HepG2 (cell line): ENCODE data around the gene CHN2. TPM values are rescaled to one million over a fixed set of nuclear protein-coding genes. Genes with fewer than 3 reads are reported as not detected.
A peak's percentile ranks its signal among the peaks of the same experiment; 100 is the strongest.

Source experiments
- AHDC1 ChIP-seq: sonication (generic); formaldehyde crosslinking; IDR thresholded peaks from 2 replicates; pipeline ENCODE4 v1.5.1; 2020; ENCODE audit warnings: mild to moderate bottlenecking, missing genetic modification reagents, borderline replicate concordance
- BORCS8-MEF2B ChIP-seq: sonication (generic); formaldehyde crosslinking; IDR thresholded peaks from 2 replicates; pipeline ENCODE4 v1.8.0; 2022; ENCODE audit warnings: mild to moderate bottlenecking, missing genetic modification reagents
- ELF3 ChIP-seq: IDR thresholded peaks from 2 replicates; pipeline ENCODE4 v1.6.1; 2016; ENCODE audit warnings: missing genetic modification reagents, missing compliant biosample characterization
- FOXM1 ChIP-seq: sonication (generic); formaldehyde crosslinking; IDR thresholded peaks from 2 replicates; pipeline ENCODE4 v1.5.0; 2020; ENCODE audit warnings: missing genetic modification reagents
- GLI4 ChIP-seq: sonication (generic); formaldehyde crosslinking; IDR thresholded peaks from 2 replicates; pipeline ENCODE4 v1.5.1; 2020; ENCODE audit warnings: missing genetic modification reagents, mild to moderate bottlenecking, moderate library complexity, borderline replicate concordance
- HOXA9 ChIP-seq: sonication (generic); formaldehyde crosslinking; IDR thresholded peaks from 2 replicates; pipeline ENCODE4 v1.8.1; 2022; ENCODE audit warnings: missing genetic modification reagents, mild to moderate bottlenecking, moderate library complexity, borderline replicate concordance
- ISL2 ChIP-seq: sonication (generic); formaldehyde crosslinking; IDR thresholded peaks from 2 replicates; pipeline ENCODE4 v1.5.0; 2020; ENCODE audit warnings: missing genetic modification reagents
- KDM6A ChIP-seq: IDR thresholded peaks from 2 replicates; pipeline ENCODE4 v1.6.1; 2016; ENCODE audit warnings: low read depth
- KLF11 ChIP-seq: IDR thresholded peaks from 2 replicates; pipeline ENCODE4 v1.6.1; 2016; ENCODE audit warnings: missing compliant biosample characterization
- MBD4 ChIP-seq: IDR thresholded peaks from 2 replicates; pipeline ENCODE4 v1.6.1; 2012; ENCODE audit warnings: low read length, inconsistent platforms, borderline replicate concordance
- MED13 ChIP-seq: sonication (generic); formaldehyde crosslinking; IDR thresholded peaks from 2 replicates; pipeline ENCODE4 v1.5.0; 2020; ENCODE audit warnings: missing genetic modification reagents
- MLLT10 ChIP-seq: sonication (generic); formaldehyde crosslinking; IDR thresholded peaks from 2 replicates; pipeline ENCODE4 v1.4.0; 2020; ENCODE audit warnings: missing genetic modification reagents
- NAIF1 ChIP-seq: sonication (generic); formaldehyde crosslinking; IDR thresholded peaks from 2 replicates; pipeline ENCODE4 v1.5.0; 2020; ENCODE audit warnings: mild to moderate bottlenecking, missing genetic modification reagents, borderline replicate concordance
- SNAPC2 ChIP-seq: sonication (generic); formaldehyde crosslinking; IDR thresholded peaks from 2 replicates; pipeline ENCODE4 v1.8.1; 2022; ENCODE audit warnings: mild to moderate bottlenecking, missing genetic modification reagents
- ZBTB38 ChIP-seq: sonication (generic); formaldehyde crosslinking; IDR thresholded peaks from 2 replicates; pipeline ENCODE4 v1.5.1; 2020; ENCODE audit warnings: mild to moderate bottlenecking, missing genetic modification reagents
- ZC3H13 ChIP-seq: sonication (generic); formaldehyde crosslinking; IDR thresholded peaks from 2 replicates; pipeline ENCODE4 v1.8.1; 2023; ENCODE audit warnings: mild to moderate bottlenecking, missing genetic modification reagents, moderate library complexity
- ZFP82 ChIP-seq: sonication (generic); formaldehyde crosslinking; IDR thresholded peaks from 2 replicates; pipeline ENCODE4 v1.5.1; 2020; ENCODE audit warnings: mild to moderate bottlenecking, missing genetic modification reagents, borderline replicate concordance
- ZFP91 ChIP-seq: sonication (generic); formaldehyde crosslinking; IDR thresholded peaks from 2 replicates; pipeline ENCODE4 v1.9.0; 2022; ENCODE audit warnings: missing genetic modification reagents, mild to moderate bottlenecking, borderline replicate concordance
- ZNF253 ChIP-seq: sonication (generic); formaldehyde crosslinking; IDR thresholded peaks from 2 replicates; pipeline ENCODE4 v1.8.0; 2022; ENCODE audit warnings: mild to moderate bottlenecking, missing genetic modification reagents, borderline replicate concordance
- ZNF432 ChIP-seq: sonication (generic); formaldehyde crosslinking; IDR thresholded peaks from 2 replicates; pipeline ENCODE4 v1.5.0; 2020; ENCODE audit warnings: missing genetic modification reagents, mild to moderate bottlenecking, borderline replicate concordance
- ZNF678 ChIP-seq: sonication (generic); formaldehyde crosslinking; IDR thresholded peaks from 2 replicates; pipeline ENCODE4 v1.4.0; 2020; ENCODE audit warnings: mild to moderate bottlenecking, missing genetic modification reagents
- polyA plus RNA-seq, 8 experiments: library from polyadenylated mRNA; depleted of rRNA in 3 of 8; stranded (reverse) in 7 of 8; unstranded in 1 of 8; fragments of >200 nt; fragmentation: Illumina TruSeq in 4 of 8; extraction: Trizol in 4 of 8; gene quantifications; 2 replicates each; pipeline versions ENCODE4 v1.2.1 to v1.2.3, GENCODE V29; 2011 to 2016; ENCODE audit warnings: low read depth in 4 of 8, missing spikeins in 1 of 8, mixed read lengths in 1 of 8; ENCODE audit not compliant: insufficient read depth in 1 of 8
- total RNA-seq, 5 experiments: library from RNA; depleted of rRNA; stranded (reverse); fragments of >200 nt; fragmentation: Illumina TruSeq; extraction: Trizol; gene quantifications; 2 replicates each; pipeline ENCODE4 v1.2.3, GENCODE V29; 2016; ENCODE audit warnings: low read depth in 1 of 5
- TF ChIP-seq, protein P1 (sequence below): sonication (generic); formaldehyde crosslinking; IDR thresholded peaks from 2 replicates; pipeline ENCODE4 v1.4.0; 2020; ENCODE audit warnings: missing genetic modification reagents

Gene CHN2
- total and polyA plus RNA-seq, 2 of the 13 experiments (the other 11 are each of a cell fraction or from before 2014, with no cell fraction given): 23.5 to 30.5 TPM

- TF ChIP-seq ZNF432 (CRISPR knock-in tag): no peak
- TF ChIP-seq, protein P1, sequence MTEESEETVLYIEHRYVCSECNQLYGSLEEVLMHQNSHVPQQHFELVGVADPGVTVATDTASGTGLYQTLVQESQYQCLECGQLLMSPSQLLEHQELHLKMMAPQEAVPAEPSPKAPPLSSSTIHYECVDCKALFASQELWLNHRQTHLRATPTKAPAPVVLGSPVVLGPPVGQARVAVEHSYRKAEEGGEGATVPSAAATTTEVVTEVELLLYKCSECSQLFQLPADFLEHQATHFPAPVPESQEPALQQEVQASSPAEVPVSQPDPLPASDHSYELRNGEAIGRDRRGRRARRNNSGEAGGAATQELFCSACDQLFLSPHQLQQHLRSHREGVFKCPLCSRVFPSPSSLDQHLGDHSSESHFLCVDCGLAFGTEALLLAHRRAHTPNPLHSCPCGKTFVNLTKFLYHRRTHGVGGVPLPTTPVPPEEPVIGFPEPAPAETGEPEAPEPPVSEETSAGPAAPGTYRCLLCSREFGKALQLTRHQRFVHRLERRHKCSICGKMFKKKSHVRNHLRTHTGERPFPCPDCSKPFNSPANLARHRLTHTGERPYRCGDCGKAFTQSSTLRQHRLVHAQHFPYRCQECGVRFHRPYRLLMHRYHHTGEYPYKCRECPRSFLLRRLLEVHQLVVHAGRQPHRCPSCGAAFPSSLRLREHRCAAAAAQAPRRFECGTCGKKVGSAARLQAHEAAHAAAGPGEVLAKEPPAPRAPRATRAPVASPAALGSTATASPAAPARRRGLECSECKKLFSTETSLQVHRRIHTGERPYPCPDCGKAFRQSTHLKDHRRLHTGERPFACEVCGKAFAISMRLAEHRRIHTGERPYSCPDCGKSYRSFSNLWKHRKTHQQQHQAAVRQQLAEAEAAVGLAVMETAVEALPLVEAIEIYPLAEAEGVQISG: no peak
- no peak for TF ChIP-seq FOXM1 (CRISPR knock-in tag)
- no peak for TF ChIP-seq BORCS8-MEF2B (CRISPR knock-in tag)
- no peak for TF ChIP-seq ZNF678
- no peak for TF ChIP-seq ZBTB38 (CRISPR knock-in tag)
- TF ChIP-seq GLI4 (CRISPR knock-in tag): no peak
- TF ChIP-seq AHDC1 (CRISPR knock-in tag): peak; percentile 45; the same call in 1 of the 2 replicates
- TF ChIP-seq MBD4: peak; percentile 42; the same call in 1 of the 2 replicates
- TF ChIP-seq MLLT10 (CRISPR knock-in tag): no peak
- peak; percentile 42; the same call in 1 of the 2 replicates for TF ChIP-seq ELF3 (CRISPR knock-in tag)
- no peak for TF ChIP-seq ZFP82 (CRISPR knock-in tag)
- TF ChIP-seq MED13 (CRISPR knock-in tag): no peak
- TF ChIP-seq ZC3H13 (CRISPR knock-in tag): no peak
- TF ChIP-seq KDM6A (CRISPR knock-in tag): no peak
- TF ChIP-seq ZNF253 (CRISPR knock-in tag): no peak
- TF ChIP-seq ZFP91 (CRISPR knock-in tag): no peak
- no peak for TF ChIP-seq KLF11 (CRISPR knock-in tag)
- no peak for TF ChIP-seq SNAPC2 (CRISPR knock-in tag)
- TF ChIP-seq NAIF1: no peak
- peak; percentile 43; the same call in 1 of the 2 replicates for TF ChIP-seq ISL2 (CRISPR knock-in tag)
- no peak for TF ChIP-seq HOXA9
Observed at GRCh38 chr7:29328045-29328444, 133.5 kb downstream of the CHN2 start (continued).
